GM12865 (cell line): ENCODE results near the gene ADAT3.

Experiments
- DNase-seq: peaks from one replicate; pipeline ENCODE4 v3.0.0; 2010; ENCODE audit warnings: low read depth
- H3K4me3 ChIP-seq: 2 replicates; pipeline ENCODE4 v1.5.1; 2011; ENCODE audit warnings: mild to moderate bottlenecking, low read depth, low read length, control low read depth
- CTCF ChIP-seq: IDR thresholded peaks from 2 replicates; pipeline ENCODE4 v1.5.1; 2011; ENCODE audit warnings: low read length, control low read depth, low read depth, inconsistent platforms; ENCODE audit not compliant: insufficient read depth; ENCODE audit errors: missing control alignments

ADAT3 gene

GRCh38 chr19:1920644-1921043 lies 15.4 kb downstream of the ADAT3 start:
- DNase-seq = no peak
- no peak for TF ChIP-seq CTCF
- H3K4me3 ChIP-seq = no peak overlapping the region

DNA sequence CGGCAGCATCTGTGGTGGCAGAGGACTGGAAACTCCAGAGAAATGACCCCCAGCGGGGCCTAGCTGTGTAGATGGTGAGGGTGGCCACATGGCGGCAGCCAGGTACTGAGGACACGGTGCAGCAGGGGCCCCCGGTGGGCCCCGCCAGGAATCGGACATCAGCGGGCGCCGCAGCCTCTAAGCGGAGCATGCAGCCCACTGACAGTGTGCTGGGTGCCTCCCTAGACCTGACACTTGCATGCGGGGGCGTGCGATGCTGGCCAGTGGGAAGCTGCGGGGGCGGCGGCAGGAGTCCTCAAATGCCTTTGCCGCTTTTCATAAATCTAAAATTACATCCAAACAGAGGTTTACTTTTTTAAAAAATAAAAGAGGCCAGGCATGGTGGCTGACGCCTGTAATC lies 16.1 kb downstream of the ADAT3 start:
- TF ChIP-seq CTCF = no peak
- no peak overlapping the region for H3K4me3 ChIP-seq
- no peak for DNase-seq

DNA sequence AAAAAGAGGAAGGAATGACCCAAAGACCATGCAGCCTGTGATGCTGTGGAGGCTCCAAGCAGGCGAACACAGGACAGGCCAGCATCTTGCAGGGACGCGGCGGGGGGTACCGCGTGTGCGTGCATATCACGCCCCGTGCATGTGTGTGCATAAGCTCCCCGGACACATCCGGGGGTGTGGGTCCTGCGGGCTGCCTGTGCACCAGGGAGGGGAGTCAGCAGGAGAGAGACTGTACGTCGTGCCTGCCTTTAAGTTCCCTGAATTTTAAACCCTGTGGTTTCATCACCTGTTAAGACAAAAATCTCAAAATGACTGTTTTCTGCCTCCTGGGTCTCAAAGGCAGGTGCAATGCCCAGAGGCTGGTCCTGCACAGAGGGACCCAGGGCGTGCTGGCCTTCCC lies 16.6 kb downstream of the ADAT3 start:
- TF ChIP-seq CTCF = no peak
- peak; percentile 51 for DNase-seq
- no peak overlapping the region for H3K4me3 ChIP-seq

DNA sequence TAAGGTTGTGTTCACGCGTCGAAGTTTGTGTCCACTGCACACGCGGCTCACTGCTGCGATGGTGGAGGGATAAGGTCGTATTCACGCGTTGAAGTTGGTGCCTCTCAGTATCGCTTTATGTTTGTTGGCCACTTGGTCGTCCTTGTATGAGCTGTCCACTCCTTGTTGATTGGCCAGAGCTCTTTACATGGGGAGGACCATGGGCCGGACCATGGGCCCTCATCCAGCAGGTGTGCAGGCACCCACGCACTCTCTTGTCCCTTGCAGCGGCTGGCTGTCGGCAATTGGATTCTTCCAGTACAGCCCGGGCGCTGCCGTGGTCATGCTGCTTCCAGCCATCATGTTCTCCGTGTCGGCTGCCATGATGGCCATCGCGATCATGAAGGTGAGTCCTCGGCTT lies 17.6 kb downstream of the ADAT3 start:
- no peak for DNase-seq
- H3K4me3 ChIP-seq = no peak overlapping the region
- no peak for TF ChIP-seq CTCF

GRCh38 chr19:1923319-1923718 lies 18.1 kb downstream of the ADAT3 start:
- TF ChIP-seq CTCF = peak; percentile 14
- DNase-seq = peak; percentile 91
- no peak overlapping the region for H3K4me3 ChIP-seq

DNA sequence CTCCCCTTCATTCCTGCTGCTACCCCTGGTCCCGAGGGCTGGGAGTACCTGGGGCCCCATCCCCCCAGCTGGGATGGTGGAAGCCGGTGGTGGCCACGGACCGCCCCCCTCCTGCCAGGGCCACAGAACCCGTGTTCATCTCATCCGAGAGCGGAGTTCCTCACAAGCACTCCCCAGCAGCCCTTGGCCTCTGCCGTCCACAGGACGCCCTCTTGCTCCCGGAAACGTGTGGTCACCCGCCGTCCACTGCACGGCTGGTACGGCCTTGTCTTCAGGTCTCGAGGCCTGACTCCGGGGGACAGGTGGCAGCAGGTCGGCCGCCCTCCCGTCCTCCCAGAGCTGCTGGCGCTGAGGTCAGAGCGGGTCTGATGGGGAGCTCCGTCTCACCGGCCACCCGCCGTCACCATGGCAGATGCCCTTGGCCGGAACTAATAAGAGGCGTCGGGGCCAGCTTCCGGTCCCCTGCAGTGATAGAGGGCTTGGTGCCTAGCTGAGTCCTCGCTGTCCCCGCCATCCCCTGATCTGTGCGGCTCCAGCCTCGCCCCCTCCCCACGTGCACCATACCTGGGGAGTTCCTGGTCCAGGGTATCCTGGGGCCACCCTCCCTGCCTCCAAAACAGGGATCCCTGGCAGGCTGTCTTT lies 19.2 kb downstream of the ADAT3 start:
- no peak overlapping the region for H3K4me3 ChIP-seq
- DNase-seq = no peak
- no peak for TF ChIP-seq CTCF

- TF ChIP-seq CTCF = no peak
- no peak overlapping the region for H3K4me3 ChIP-seq
- DNase-seq = no peak
These were observed 20.3 kb downstream of the ADAT3 start for GRCh38 chr19:1925544-1925943.
